NCI-H345 treated with DMSO at 0.1 percent for 48 hours (cell line): ENCODE measurements around the gene PDSS1.
"Not testable (repeated sequence)": the region's sequence is repeated elsewhere in the genome, so short reads cannot be mapped to it uniquely, and the experiment has no call there.

Experiments used
- DNase-seq: peaks from one replicate; lab custom pipeline; 2025; ENCODE audit not compliant: unreplicated experiment; lab: John Stamatoyannopoulos, UW

PDSS1 gene, protein sequence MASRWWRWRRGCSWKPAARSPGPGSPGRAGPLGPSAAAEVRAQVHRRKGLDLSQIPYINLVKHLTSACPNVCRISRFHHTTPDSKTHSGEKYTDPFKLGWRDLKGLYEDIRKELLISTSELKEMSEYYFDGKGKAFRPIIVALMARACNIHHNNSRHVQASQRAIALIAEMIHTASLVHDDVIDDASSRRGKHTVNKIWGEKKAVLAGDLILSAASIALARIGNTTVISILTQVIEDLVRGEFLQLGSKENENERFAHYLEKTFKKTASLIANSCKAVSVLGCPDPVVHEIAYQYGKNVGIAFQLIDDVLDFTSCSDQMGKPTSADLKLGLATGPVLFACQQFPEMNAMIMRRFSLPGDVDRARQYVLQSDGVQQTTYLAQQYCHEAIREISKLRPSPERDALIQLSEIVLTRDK

DNA sequence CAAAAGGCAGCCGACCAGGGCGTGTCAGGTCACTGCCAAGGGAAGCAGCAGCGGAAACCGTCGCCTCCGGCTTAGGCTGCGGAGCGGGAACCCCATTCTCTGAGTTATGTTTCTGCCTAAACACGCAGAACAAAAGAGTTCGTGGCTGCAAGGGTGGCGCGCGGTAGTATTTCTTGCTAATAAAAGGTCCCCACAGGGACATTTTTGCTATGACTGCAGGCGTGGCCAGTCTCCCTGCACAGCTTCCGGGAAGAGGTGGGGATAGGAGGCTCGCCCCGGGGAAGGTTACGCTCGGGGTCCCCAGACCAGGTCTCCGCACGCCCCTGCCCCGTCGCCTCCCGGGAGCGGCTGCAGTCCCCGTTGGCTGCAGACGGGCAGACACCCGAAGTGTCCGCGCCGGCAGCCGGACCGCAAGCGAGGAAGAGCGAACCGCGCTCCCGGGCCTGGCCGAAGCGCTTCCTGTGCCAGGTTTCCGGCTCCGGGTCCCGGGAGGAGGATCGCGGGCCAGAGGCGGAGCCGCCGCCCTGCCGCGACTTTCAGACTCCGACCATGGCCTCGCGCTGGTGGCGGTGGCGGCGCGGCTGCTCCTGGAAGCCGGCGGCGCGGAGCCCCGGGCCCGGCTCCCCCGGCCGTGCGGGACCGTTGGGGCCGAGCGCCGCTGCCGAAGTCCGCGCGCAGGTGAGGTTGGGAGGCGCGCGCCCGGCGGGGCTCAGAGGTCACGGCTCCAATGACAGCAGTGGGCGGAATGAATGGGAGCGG, at the start of gene PDSS1:
Gene PDSS1, plus strand, starts transcription at position 539 of the 759 bp plus-strand sequence. Its CDS starts 11 bp downstream, at position 550.
- DNase-seq = peak; percentile 38

- DNase-seq = not testable (repeated sequence)
These were observed 49.3 kb upstream of the PDSS1 start for GRCh38 chr10:26648245-26648636.

GRCh38 chr10:26650406-26650805, 47.1 kb upstream of the PDSS1 start:
- DNase-seq = no peak

DNA sequence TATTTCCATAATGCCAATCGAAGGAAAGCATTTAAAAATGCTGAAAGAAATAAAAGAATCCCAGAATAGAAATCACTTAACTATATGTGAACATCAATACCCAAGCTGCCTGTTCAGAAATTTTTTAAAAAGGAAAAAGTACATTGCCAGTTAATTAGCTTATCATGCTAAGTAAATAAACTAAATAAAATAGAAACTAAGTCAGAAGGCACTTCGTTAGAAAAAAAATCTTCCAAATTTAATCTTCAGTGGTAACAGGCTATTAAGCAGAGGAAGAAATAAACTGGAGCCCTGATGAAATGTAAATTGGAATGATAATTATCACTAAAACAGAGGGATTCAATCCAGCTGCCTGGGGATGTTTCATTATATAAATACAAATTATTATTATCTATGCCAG, 46.0 kb upstream of the PDSS1 start:
- not testable (repeated sequence) for DNase-seq

- no peak for DNase-seq
These were observed 44.5 kb upstream of the PDSS1 start for GRCh38 chr10:26653004-26653403.

- no peak for DNase-seq
These were observed 41.8 kb upstream of the PDSS1 start for GRCh38 chr10:26655746-26656145.

DNA sequence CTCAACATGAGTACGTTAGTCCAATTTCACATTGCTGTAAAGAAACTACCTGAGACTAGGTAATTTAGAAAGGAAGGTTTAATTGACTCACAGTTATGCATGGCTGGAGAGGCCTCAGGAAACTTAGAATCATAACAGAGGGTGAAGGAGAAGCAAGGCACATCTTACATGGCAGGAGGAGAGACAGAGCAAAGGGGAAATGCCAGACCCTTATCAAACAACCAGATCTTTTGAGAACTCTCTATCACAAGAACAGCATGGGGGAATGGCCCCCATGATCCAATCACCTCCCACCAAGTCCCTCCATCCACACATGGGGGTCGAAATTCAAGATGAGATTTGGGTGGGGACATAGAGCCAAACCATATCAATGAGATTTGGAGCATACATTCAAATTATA, 34.6 kb upstream of the PDSS1 start:
- no peak for DNase-seq

DNA sequence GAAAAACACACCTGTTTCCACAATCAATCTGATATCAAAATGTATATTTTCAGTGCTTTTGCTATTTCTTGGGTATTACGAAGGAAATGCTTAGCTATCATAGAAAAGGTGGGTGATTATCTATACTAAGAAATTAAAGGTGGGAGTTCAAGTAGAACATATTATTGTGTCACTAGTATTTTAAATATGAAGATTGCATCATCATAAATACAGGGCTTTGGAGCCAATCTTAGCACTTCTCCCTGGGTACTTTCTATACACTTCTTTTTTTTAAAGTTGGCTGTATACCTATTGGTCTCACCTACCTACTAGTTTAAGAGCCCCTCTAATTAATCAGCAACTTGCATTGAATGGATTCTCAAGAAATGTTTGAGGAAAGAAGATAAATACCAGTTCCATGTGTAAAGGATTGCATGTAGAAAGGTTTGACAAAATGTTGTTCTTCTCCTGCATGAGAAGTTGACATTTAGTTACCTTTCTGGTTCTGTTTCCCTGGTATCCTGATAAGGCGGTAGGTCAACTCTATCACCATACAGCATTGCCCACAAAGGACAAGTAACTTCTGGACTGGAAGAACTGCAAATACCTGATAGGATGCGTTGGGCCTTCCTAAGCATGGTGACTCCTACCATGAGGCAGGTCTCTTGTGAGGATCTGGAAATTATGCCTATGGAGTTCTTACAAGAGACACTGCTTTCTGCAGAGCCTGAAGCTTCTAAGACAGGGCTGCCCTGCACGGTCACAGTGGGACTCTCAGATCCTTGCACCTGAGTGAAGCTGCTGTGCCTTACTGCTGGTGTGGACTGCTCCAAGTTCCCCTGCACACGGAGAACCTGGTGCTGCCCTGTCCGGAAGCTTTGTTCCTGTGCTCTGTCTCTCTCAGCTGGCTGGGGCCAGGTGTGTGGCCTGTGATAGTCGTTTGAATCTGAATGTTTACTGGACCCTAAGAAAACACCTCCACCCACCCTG, 32.1 kb upstream of the PDSS1 start:
- DNase-seq = no peak

DNA sequence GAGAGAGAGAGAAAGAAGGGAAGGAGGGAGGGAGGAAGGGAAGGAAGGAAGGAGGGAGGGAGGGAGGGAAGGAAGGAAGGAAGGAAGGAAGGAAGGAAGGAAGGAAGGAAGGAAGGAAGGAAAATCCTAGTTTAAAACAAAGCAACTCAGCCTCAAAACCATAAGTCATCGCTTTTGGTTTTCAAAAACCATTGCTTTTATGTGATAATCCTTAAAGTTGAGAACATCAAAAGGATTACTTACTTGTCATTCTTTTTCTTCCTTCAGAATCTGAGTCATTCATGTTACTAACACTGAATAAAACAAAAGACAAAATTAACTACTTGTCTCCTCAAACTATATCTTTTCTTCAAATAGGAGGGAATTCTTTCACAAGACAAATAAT, 21.6 kb upstream of the PDSS1 start:
- DNase-seq = no peak

DNA sequence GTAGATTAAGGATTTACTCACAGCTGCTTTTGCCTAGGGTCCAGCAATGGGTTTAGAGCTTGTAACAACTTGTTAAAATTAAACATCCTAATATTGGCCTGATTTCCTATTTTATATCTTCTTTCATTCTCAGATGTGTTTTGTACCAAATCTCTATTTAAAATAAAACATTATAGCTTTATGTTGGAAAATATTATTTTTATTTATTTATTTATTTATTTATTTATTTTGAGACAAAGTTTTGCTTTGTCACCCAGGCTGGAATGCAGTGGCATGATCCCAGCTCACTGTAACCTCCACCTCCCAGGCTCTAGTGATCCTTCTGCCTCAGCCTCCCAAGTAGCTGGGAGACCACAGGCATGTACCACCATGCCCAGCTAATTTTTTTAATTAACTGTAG, 17.9 kb upstream of the PDSS1 start:
- no peak for DNase-seq

DNA sequence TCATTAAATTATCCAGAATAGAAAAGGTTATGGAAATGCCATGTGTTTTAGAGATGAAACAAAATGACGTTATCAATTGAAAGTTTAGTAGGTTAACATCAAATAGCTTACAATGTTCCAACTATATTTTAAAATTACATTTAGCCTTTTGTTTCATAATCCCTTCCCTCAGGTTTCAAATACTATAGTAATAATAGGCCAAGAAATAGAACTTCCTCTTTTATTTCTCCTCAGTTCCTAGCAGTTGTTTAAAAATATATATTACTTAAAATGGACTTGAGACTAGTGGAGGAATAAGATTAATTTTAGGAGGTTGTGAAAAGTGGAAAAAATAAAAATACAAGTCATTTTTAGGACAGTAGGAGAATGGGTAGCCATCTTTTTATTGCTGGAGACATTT, 16.4 kb upstream of the PDSS1 start:
- no peak for DNase-seq

DNA sequence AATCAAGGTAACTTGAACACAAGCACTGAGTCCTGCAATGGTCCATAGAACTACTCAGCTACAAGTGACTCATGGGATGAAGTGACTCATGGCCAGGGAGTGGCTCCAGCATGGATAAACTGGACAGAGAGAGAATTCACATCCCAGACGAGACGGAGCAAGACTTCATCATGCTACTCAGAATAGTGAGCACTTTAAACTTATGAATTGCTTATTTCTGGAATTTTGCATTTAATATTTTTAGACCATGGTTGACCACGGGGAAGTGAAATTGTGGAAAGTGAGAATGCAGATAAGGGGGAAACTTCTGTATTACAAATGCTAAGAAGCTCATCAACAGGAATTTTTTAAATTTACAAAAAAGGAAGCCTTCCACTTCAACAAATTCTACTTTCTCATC, 15.5 kb upstream of the PDSS1 start:
- not testable (repeated sequence) for DNase-seq

DNA sequence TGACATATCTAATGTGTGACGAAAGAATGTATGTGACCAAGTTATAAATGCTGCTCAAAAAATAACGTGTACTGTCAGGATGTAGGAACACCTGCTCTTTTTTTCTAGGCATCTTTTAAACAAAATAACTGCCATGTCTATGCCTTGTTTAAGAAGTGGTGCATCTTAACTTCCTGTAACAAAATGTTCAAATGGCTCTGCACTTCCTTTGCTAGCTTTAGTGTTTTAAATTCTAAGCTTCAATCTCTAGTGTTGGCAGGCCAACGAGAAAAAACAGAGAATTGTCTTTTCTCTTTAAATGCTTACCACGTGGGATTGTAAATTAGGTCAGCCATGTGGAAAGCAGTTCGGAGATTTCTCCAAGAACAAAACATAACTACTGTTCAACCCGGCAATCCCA, 14.6 kb upstream of the PDSS1 start:
- DNase-seq = no peak

DNA sequence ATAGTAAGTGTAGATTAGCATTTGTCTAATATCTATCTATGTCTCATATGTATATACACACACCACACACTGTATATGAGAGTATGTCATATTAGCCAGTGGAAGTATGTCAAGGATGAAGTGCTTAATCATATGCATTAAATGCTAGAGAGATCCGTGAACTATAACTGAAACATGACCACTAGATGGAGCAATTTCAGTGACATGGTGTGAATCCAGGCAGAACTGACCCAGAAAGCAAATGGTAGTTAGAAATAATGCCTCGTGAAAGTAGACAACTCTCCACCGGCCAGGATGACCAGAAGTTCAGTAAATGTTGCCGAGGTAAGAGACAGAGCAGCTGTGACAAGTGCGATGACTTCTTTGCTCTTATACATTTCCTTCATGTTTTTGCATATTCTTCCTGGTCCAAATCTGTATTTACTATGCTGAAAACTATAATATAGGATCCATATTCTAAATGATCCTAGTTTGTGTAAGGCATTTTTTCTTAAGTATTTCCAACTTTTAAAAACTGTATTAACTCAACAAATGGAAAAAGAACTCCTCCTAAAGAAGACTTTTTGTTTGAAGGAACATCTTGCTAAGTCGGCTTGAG, 12.7 kb upstream of the PDSS1 start:
- DNase-seq = not testable (repeated sequence)

GRCh38 chr10:26685441-26685840, 12.1 kb upstream of the PDSS1 start:
- no peak for DNase-seq

DNA sequence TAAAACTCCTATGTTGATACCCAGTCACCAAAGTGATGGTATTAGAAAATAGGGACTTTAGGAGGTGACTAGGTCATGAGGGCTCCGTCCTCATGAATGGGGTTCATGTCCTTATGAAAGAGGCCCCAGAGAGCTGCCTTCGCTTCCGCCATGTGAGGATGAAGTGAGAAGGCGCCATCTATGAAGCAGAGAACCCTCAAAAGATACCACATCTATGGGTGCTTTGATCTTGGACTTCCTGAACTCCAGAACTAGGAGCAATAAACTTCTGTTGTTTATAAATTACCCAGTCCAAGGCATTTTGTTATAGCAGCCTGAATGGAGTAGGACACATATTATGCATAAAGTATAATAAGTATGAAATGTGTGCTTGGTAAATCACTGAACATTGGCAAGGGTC, 8.1 kb upstream of the PDSS1 start:
- DNase-seq = no peak

DNA sequence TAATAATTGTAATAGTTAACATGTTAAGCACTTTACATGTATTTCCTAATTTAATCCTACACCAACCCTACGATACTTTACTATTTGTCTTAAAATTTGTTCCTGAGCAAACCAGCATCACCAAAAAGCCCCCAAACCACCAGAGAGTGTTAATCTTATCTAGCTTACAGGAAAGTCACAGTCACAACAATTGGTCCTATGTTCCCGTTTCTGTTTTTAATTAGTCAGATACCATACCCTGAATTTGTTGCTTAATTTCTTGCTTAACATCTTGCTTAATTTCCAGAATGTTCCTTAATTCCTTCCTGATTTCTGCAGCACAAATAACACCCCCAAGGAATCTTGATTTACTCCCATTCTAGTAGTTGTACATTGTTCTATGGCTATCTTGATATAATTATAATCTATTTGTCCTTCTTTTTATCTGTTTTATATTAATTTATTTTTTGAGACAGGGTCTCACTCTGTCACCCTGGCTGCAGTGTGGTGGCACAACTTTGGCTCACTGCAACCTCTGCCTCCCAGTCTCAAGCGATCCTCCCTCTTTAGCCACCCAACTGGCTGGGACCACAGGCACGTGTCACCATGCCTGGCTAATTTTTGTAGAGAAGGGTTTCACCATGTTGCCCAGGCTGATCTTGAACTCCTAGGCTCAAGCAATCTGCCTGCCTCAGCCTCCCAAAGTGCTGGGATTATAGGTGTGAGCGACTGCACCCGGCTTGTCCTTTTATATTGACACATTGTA, 6.6 kb upstream of the PDSS1 start:
- DNase-seq = no peak

- not testable (repeated sequence) for DNase-seq
These were observed 3.0 kb upstream of the PDSS1 start for GRCh38 chr10:26694536-26694935.

GRCh38 chr10:26696786-26697162, 727 bp upstream of the PDSS1 start:
- DNase-seq = no peak

DNA sequence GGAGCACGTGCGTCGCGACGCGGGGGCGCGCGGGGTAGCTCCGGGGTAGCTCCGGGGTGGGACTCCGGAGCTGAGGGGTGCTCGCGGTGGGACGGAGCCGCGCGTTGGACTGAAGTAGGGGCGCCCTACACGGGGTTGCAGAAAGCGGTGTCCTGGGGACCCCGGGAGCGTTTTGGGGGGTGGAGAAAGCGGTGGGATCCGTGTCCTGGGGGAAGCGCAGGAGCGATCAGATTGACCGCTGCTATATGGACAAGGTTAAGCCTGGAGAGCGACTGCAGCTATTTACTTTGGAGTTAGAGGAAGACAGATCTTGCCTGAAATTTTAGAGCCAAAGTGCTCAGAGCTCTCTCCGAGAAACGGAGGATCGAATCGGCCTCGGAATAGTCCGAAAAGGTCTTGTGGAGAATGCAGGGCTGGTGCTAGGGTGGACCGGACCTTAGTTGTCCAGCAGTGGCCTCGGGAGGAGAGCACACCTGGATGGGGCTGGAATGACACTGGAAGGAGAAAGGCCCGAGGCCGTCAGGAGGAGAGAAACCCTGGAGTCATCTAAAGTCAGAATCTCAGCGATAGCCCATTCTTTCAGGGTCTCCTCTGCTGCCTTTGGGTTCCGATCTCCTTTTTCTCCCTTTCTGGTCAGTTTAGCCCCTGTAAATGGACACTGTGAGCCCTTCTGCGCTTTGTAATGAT, 564 bp downstream of the PDSS1 start:
- no peak for DNase-seq
